ENCODE data around the gene IL5RA.
A peak's percentile ranks its signal among the peaks of the same experiment; 100 is the strongest.

The IL5RA gene, protein sequence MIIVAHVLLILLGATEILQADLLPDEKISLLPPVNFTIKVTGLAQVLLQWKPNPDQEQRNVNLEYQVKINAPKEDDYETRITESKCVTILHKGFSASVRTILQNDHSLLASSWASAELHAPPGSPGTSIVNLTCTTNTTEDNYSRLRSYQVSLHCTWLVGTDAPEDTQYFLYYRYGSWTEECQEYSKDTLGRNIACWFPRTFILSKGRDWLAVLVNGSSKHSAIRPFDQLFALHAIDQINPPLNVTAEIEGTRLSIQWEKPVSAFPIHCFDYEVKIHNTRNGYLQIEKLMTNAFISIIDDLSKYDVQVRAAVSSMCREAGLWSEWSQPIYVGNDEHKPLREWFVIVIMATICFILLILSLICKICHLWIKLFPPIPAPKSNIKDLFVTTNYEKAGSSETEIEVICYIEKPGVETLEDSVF

DNA sequence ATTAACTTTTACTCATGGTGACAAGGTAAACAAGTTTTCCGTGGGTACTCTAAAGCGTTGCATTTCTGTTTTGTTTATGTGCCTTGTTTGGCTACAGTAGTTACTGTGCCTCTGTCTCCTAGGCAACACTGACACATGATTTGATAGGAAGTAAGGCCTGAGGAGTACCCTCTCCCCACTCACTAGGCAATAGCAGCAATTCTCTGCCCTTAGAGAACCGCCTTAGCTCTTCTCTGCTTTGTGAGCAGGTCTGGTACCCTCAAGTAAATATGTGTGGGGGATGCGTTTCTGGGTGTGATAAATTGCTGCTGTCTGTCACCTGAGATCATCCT is at the start of gene IL5RA:
Gene IL5RA (minus strand): TSS at position 76 of the 332 bp plus-strand sequence. CDS start 5,390 bp downstream, outside the sequence.
- peak; percentile 14 for DNase-seq (ENCODE audit: low spot score)

DNA sequence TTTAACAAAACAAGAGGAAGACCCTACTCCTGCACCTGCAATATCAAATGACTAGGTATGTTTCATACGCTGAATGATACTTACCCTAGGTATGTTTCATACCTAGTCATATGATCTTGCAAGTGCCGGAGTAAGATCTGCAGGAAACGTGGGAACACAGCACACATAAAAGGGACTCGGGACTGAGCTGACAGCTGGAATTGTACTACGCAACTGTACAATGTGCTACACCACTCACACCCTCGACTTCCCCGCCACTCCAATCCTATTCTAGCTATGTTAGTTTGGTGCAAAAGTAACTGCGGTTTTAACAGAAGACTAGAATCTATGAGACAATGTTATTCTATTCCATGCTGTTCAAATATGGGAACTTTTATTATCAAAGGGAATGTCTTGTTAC is 47.3 kb upstream of the IL5RA start:
- no peak for DNase-seq (ENCODE audit: low spot score)

DNA sequence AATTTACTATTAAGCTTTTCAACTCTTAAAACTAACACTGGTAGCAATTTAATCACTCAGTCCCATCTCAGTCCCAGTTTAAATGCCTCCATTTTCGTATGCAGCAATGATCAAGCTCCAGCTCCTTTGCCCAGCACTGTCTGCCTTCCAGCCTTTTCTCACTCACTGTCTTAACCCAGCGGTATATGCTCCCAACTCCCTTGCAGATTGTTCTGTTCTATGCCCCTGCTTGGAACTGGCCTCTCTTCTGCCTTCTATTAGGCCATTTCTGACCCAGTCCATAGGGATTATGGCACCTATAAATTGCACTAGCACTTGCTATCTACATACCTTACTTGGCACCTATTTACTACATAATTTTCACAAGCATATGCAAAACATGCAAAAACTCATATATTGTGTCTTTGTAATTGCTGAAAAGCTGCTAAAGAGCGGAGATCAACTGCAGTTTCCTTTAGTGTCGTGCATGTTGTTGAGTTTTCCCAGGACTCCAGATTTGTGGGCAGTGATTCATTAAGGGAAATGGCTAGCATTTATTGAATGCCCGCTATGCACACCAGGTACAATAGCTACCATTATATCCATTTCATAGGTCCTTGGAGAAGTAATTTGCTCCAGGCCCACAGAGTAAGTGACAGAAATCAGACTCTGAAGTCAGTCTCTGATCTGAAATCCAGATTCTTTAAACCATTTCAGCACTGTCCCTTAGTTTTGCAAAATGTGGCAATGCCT is 44.9 kb upstream of the IL5RA start:
- no peak for DNase-seq (ENCODE audit: low spot score)

DNA sequence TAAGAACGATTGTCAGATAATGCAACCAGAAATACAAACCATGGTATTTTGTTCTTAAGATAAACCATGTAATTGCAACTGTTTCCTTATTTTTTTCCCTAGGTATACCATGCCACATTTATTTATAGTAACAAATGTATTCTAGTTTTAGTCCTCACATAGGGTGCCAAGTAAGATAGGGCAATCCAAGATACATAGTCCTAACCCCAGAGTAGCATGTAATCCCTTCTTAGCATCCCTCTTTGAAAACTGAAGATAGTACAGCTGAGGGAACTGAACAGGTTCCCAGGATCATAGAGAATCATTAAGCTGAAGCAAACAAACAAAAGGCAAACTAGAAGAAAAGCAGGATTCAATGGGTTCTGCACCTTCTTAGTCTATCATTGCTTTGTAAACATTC is 41.3 kb upstream of the IL5RA start:
- no peak for DNase-seq (ENCODE audit: low spot score)

DNA sequence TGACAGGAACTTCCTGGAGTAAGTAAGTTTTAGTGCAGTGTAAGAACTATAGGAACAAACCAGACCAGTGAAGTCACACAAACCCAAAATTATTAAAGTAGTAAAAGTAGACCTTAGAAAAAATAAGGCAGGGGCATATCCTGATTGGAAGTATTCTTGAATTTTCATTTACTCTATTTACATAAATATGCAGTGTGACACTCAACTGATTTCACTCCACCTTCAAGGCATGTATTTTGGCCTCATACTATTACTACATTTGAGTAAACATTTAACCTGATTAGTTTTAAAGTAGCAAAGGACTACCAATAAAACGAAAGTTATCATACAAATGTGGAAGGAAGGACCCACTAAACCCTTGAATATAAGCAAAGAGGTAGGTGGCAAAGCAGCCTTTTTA is 39.4 kb upstream of the IL5RA start:
- no peak for DNase-seq (ENCODE audit: low spot score)

DNA sequence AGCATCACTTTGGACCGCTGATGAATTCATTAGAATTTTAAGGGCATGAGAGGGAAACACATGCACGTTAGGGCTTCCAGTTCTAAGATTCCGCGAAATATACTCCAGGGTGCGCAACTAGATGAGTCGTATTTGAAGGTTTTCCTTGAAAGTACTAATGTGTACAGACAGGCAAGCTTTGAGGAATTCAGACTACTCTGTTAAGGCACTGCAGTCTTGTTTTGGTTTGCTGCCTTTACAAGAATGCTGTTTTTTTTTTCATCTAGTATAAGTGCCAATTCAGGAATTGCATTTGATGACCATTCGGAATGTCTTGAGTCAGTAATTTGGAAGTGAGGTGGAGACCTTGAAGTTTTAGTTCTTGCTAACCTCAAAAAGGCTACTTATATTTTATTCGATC is 35.7 kb upstream of the IL5RA start:
- DNase-seq (ENCODE audit: low spot score): no peak

DNA sequence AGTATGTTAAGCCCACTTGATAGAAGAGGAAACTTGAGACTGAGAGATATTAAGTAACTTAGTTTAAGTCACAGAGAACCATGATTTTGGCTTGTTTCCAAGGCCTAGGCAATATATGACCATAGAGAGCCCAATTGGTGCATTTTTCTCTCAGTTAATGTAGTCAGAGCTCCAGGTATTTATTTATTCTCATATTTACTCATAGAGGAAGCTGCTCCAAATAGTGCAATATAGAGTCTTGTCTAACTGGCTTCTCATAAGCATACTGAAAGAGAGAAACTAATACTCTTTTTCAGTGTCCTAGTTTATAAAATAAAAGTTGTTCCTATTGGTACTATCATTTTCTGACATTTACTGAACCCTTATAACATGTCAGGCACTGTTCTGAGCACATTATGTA is 31.8 kb upstream of the IL5RA start:
- DNase-seq (ENCODE audit: low spot score): no peak

DNA sequence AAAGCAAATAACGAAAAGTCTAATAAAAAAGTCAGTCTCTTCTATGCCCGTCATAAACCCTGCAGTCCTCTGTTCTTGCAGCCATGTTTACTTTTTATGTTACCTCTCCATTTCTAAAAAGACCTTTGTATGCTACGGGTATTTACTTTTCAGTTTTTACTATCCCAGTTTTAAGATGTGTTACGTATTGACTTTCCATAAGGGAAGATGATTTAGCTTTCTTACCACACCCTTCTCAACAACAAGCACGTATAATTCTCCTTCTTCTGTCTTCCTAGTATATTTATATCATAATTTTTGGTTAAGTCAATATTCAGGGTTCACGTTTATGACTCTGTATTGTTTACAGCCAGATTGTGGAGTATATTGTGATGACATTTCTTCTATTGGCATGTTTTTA is 27.4 kb upstream of the IL5RA start:
- DNase-seq (ENCODE audit: low spot score): no peak

DNA sequence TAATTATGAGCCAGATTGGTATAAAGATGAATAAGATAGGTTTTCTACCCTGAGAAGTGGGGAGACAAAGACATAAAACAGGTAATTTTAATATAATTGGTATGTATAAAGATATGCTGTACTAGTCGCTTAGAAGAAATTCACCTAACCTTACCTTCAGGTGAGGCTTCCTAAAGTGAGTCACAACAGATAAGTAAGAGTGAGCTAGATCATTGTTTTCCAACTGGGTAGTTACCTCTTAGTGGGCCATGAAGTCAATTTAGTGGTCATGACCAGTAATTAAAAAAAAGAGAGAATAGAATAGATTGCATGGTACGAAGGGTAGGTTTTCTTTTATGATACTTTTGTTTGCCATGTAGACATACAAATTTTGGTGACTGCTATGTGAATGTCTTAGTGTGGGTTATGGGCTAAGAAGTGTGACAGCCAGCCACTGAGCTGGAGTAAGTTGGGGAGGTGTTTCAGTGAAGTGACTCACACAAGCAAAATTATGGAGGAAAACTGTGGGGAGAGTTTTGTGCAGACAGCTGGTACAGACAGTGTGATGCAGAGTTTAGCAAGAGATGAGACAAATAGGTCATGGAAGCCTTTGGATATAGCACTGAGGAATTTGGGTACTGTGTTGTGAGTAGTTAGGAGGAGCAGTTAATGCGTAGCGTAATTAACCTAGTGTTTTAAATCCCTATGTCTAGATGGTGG is 24.7 kb upstream of the IL5RA start:
- no peak for DNase-seq (ENCODE audit: low spot score)

DNA sequence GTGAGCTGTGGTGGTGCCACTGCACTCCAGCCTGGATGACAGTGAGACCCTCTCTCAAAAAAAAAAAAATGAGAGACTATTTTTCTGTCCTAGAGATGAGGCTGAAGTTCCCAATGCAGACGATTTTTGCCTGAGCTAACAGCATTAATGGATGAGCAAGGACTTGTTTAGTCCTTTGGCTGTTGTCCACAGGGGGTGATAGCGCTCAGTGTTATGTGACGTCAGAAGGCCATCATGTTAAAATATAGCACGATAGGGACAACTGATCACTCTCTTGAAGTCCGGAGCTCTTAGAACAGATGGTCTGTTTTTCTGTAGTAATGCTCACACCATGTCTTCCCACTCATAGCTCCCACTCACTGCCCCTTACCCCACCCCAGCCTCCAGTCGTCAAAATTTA is 23.3 kb upstream of the IL5RA start:
- DNase-seq (ENCODE audit: low spot score): no peak

DNA sequence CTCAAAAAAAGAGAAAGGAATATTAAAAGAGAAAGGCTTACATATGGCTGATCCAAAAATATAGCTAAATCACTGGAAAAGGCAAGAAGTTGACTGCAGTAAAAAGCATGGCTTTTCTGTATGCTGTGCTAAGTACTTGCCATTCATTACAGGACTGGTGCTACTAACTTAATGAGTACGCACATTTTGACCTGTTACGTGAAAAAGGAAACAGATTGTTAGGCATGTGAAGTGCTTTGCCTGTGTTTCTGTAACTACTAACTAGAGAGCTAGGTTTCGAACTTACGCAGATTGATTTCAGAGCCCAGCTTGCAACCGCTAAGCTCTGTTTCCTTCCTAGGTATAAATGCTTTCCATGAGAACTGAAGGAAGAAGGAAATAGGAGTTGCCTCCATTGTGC is 19.4 kb upstream of the IL5RA start:
- no peak for DNase-seq (ENCODE audit: low spot score)

DNA sequence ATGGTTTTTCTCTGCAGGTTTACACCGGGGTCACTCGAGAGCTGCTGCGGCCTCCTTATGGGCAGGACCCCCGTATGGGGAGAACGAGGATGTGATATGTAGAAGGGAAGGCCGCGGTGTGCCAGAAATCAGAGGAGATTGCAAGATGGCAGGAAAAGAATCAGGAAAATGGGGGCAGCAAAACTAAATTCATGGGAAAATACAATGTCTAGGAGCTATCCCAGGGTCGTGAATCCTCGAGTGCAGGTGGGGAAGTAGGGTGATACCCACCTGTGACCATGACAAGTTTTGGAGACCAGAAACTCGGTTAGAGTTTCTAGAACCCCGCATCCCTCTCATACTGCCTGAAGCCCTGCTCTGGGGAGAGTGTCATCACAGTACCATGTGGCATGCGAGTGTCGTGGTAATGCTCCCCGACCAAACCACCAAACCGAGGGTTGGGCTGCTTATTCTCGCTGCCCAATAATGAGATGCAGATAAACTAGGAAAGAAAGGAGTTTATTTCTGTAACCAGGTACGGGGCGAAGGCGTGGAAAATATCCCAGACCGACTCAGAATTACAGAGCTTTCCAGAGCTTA is 17.3 kb upstream of the IL5RA start:
- peak; percentile 36 for DNase-seq (ENCODE audit: low spot score)

DNA sequence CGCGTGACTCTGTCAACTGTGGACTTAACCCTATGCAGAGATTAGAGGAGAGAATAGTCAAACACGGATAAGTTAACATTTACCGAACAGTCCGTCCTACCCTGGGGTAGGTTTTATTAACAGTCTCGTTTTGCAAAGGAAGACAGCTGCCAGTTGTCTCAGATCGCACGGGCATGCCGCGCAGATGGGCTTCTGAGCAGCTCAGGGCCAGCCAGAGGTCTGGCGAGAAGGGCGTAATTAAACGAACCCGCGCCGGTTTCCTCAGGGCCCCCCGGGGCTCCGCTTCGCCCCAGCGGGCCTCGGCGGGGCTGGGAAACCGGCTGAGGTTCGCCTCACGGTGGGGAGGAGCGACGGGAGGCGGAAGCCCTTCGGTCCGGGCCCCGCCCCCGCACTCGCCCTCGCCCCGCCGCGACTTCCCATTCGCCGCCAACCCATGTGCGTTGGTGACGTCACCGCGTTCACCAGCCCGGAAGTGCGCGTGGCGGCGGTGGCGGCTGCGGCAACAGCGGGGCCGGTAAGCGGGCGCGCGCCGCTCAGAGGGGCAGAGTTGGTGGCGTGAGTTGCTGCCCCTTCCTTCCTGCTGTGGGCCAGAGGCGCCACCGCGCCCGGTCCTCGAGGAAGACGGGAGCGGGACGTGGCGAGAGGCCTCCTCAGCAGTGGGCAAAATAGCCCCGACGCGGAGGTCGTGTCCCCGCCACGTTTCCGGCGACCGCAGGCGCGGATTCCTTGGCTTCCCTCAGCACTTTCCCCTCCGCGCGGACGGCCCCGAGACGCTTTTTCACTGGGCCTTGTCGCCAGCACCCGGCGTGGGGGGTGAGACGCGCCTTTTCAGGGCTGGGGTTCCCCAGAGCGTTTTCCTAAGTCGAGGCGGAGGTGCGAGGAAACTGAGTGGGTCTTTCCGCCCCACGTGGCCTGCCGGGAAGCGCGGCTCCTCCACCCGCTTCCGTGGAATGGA is 16.6 kb upstream of the IL5RA start, which contains the start of gene TRNT1:
Gene TRNT1 (plus strand): TSS at position 464 of the 955 bp plus-strand sequence. CDS start 2,101 bp downstream, outside the sequence.
- peak; percentile 95 for DNase-seq (ENCODE audit: low spot score)

DNA sequence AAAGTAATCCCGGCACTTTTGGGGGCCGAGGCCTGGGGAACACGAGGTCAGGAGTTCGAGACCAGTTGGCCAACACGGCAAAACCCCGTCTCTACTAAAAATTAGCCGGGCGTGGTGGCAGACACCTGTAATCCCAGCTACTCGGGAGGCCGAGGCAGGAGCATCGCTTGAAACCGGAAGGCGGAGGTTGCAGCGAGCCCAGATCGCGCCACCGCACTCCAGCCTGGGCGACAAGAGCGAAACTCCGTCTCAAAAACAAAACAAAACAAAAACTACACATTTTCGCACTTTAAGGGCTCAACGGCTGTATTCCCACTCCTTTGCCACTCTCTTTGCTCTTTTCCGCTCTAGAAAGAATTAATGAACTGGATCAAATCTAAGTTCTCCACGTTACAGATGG is 15.8 kb upstream of the IL5RA start:
- no peak for DNase-seq (ENCODE audit: low spot score)

DNA sequence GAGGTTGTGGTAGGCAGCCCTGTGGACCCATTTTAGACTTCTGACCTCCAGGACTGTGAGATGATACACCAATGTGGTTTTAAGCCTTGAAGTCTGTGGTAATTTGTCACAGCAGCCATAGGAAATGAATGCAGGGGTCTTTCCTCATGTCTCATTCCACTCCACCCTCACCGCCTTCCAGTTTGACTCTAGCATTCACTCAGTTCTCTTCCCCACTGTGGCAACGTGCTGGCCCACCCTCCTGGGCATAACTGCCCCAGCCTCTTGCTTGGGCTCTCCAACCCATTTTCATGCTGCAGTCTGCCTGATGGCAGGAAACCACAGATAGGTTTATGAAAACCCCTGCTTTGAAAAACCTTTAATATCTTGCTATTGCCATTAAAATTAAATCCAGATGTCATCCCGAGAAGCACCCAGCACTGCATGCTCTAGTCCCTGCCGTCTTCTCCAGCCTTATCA is 9.2 kb upstream of the IL5RA start:
- no peak for DNase-seq (ENCODE audit: low spot score)

DNA sequence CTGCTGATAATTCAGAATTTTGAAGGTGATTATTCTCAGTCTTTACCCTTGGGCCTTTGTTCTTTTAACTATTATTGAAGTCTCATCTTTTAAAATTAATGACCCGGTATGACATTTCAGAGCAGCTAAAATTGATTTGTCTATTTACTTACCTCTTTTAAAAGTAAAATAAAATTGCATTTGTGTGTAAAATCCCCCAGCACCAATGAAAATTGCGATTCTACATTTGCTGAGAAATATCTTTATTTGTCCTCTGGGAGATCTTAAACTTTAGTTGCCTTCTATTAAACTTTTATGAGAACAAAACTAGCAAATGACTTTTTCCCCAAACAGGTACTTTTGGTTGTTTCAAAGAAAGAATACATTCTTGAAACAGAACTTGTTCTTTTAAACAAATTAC is 7.5 kb upstream of the IL5RA start:
- no peak for DNase-seq (ENCODE audit: low spot score)

DNA sequence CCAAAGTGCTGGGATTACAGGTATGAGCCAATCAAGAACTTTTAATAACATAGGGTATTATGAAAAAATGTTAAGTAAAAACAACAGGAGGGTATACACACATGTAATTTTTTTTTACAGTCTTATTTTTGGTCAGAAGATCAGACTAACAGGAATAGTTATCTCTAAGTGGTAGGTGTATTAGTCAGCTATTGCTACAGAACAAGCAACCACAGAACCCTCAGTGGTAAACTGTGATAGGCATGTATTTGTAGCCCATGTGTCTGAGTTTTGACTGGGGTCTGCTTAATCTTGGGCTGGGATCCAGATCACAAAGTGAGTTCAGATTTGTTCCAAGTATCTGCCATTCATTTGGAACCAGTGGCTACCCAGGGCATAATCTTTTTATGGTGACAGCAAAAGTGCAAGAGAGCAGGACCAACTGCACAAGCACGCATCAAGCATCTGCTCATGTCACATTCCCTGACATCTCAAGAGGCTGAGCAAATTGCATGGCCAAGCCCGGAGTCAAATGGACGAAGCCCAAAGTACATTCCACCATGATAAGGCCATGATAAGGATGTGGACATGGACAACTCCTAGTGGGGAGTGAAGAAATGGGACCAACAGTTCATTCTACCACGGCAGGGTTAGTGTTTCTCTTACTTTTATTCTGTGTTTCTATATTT is 3.0 kb upstream of the IL5RA start:
- no peak for DNase-seq (ENCODE audit: low spot score)

DNA sequence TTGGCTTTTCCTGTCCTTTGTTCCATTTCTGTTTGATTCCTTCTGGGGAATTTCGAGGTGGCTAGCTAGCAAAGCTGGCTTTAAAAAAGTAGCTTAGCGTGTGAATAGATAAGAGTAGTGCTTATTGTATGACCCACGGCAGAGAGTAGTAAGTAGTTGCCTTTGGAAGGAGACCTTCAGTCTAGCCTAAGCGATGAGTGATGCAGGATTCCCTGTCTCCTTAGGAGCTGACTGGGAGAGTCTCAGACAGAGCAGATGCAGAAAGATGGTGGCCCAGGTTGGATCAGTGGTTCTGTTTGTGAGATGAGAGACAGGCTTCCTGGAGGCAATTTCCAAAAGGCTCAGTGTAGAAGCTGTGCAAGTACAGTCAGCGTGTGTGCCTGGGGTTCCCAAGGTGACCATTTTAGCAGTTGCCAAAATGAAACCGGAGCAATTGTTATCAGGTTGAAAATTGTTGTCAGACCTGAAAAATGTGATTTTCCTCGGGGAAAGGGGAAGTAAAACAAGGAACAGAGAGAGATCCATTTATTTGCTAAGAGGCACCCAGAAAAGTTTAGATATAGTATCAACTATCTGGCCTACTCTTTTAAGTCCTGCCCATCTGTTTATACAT is 681 bp upstream of the IL5RA start:
- no peak for DNase-seq (ENCODE audit: low spot score)

DNA sequence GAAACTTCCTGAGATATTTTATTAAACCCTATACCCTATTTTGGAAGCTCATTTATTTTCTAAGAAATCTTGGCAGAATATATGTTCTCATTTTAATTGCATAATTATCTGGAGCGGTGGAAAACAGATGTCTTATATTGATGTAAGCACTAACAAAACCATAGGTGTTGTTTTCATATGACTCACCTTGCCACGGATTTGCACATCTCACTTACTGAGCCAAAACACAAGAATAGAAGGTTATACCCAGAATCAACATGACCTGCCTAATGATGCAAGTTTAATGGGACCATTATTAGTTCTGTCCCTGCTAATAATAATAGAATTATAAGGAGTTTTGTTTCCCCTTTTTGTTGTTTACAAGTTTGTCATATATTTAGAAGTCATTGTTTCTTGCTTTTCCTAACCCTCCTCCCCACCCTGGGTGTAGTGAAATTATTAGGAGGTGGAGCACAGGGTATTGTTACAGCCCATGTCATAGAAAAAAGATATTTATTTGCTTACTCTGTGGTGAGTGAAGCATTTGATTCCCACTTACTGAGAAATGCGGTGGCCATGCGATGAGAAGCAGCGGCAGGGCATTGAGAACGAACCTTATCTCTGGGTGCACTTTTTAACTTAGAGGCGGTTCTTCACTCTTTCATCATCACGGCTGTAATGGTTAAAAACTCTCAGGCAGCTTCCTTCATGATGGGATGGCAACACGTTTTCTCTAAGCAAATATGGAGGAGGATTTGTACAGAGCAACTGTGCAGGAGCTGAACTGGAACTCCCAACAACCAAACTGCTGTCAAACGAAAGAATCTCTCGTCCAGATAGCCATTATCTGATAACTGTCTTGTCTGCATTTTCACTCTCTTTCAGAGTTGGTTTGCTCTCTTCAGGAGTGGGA is 521 bp downstream of the IL5RA start:
- DNase-seq (ENCODE audit: low spot score): no peak

Data from NAMALWA (cell line).